KBM-7 (cell line): Measurements from ENCODE around the gene TOX2.

Experiments
- DNase-seq: peaks from one replicate; pipeline ENCODE4 v3.0.0-alpha.2; 2015
- in situ Hi-C: fragments of 300-500 bp; cut with MboI; formaldehyde crosslinking; loops from 2 replicates; pipeline ENCODE4 v1.14.3; 2020; ENCODE audit warnings: low sequenced_read_pairs, low pct_unique_long_range_greater_than_20kb, mixed read lengths

TOX2 gene

DNA sequence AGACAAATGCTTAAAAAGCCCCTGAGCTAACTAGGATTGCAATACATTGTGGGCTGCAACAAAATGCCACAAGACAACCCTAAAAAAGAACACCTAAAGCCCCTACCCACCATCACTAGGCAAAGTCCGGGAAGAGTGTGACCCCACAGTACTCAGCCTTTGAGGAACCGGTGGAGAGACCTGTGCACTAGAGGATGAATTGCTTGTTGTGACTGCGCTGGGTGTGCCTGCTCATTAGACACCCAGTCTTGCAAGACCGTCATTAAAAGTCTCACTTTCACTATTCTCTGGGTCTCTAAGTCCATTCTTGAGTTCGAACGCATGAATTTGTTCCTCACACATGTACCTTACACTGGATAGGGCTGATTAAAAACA is 183.6 kb downstream of the TOX2 start:
- in situ Hi-C loops = loop anchor here (25.0 kb wide), 1 partner anchor 561 kb away; no protein-coding TSS in a partner anchor
- no peak for DNase-seq

DNA sequence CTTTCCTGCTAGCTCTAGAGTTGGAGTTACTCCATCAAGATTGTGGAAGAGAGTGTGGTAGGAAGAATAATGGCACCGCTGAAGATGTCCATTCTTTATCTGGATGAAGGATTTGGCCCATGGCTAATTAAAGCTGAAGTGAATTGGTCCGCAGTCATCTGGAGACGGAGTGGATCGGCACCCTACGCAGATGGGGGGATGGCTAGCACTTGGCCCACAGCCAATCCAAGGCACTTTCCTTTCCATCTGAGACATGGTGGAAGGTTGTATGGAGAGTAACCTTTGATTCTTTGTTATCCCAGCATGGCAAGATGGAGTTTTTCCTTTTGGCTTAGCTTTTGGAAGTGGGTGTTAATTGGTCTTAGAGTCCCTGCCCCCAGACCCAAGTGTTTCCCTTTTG is 184.0 kb downstream of the TOX2 start:
- DNase-seq = no peak
- in situ Hi-C loops = loop anchor here (25.0 kb wide), 1 partner anchor 561 kb away; no protein-coding TSS in a partner anchor

DNA sequence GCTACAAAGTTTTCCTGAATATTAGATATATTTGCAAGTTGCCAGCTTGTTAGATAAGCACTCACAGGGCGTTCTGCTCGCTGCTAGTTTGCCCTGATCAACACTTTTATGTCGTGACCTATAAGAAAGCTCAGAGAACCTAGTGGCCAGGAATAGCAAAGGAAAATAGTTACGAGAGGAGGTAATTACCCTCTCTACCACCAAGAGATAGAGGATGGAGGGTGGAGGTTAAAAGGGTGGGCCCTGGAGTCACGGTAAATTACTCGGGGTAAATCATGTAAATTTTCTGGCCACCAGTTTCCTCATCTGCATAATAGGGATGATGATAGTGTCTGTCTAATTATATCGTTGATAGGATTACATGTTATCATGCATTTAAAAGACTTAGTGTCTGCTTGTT is 185.2 kb downstream of the TOX2 start:
- in situ Hi-C loops = loop anchor here (25.0 kb wide), 1 partner anchor 563 kb away; no protein-coding TSS in a partner anchor
- no peak for DNase-seq

DNA sequence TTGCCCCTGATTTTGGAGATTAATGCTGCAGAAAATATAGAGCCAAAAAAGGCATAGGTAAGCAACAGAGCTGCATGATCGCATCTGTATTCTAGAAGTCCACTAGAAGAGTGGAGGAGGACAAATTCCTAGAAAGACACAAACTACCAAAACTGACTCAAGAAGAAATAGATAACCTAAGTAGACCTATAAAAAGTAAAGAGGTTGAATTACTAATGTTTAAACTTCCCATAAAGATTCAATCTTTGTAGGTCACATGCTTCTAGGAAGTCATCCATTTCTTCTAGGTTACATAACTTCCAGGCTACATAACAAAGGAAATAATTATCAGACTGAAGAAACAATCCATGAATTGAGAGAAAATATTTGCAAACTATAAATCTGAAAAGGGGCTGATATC is 187.9 kb downstream of the TOX2 start:
- DNase-seq = no peak
- in situ Hi-C loops = no loop called here

DNA sequence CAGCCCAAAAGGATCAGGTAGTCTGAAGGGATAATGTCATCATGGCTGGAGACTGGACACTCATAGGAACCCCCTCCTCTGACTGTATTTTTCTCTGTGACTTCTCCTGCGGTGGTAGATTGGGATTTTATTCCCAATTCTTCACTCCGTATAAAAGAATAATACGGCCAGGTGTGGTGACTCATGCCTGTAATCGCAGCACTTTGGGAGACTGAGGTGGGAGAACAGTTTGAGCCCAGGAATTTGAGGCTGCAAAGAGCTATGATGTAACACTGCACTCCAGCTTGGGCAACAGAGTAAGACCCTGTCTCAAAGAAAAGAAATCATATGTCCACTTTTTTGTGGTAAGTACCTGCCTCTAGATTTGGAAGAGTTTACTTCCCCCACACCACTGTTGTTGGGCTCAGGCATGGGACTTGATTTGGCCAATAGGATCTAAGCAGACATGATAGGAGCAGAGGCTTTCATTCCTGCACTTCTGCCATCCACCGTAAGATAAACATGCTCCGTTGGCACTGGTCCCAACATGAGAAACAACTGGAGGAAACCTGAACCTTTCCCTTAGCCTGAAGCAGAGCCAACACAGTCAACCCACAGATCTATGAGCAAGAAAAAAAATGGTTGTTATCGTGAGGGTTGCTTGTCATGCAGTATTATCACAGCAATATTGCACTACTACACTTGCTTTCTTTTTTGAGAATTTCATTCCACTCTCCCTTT is 190.3 kb downstream of the TOX2 start:
- no peak for DNase-seq
- in situ Hi-C loops = no loop called here

DNA sequence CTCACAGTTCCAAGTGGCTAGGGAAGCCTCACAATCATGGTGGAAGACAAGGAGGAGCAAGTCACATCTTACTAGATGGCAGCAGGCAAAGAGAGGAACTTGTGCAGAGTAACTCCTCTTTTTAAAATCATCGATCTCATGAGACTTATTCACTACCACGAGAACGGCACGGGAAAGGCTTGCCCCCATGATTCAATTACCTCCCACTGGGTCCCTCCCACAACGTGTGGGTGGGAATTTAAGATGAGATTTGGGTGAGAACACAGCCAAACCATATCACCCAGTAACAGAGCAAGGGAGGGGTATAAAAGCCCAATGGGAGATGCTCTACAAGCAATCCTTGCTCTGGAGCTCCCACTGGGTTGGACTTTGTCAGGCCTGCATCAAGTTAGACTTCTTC is 192.0 kb downstream of the TOX2 start:
- no peak for DNase-seq
- in situ Hi-C loops = no loop called here

DNA sequence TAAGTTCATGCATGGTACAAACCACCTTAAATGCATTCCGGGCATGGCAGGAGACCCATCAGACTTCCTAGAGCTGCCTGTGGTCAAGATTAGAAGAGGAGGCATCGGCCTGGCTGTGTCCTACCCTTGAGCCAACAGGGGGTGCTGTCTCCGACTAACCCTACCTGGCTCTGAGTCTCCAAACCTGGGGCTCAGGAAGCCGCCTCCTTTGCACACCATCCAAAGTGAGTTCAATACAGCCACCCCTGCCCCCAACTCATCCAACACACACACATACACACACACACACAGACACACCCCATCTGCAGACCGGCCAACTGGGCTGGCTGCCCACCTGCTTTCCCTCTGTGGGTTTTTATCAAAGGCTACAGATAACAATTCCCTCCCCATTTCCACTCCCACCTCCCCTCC is 195.3 kb downstream of the TOX2 start:
- DNase-seq = no peak
- in situ Hi-C loops = no loop called here

DNA sequence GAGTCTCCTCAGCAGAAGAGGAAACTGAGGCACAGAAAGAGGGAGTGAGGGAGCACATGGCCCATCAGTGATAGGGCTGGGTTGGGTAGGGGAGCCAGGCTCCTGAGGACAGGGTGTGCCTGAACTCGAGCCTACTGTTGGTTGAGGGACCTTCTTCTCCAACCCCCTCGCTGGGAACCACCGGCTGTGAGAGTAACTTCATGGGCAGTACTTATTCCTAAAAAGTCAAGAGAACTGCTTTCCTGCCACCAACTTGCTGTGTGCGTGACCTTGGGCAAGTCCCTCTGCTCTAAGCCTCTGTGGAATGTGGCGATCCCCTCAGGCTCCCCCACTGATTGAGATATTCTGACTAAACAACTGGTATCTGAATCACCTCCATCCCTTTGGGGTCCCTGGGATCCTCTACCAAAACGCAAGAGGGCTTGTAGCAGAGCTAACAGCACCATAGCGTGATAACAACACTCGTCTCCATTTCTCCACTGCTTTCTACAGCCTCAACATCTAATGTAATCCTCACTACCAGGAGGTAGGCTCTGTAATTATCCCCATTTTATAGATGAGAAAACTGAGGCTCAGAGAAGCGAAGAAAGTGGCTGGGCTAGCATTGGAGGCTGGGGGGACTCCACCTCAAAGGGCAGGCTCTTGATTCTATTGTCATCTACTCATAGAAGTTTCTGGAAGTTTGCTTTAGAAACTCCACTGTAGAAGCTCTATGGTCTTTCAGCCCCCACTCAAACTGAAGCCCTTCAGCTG is 196.3 kb downstream of the TOX2 start:
- DNase-seq = no peak

DNA sequence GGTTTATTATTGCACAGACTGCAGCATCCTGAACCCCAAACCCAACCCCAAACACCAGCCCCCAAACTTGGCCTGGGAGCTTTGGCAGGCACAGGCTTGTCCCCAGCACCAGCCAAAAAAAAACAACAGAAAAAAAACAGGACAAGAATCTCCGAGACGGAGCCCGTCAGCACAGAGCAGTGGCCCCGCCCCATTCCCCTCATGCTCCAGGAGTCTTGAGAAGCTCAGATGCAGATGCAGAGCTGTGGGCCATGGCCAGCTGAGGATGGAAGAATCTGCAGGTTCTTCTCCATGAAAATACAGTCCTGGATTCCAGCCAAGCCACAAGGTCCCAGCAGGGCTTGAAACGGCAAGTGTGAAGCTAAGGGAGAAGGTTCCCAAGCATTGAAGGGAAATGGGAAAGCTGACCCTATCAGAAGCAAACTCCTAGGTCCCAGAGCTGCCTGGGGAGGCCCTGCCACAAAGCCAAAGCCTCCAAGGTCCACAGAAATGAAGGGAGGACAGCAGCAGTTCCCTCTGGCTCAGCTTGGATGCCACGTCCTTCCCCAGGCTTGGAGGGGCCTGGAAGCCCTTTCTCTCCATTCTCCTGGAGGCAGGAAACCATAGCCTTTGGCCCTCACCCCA is 197.2 kb downstream of the TOX2 start:
- in situ Hi-C loops = no loop called here
- no peak for DNase-seq

More for the DNA sequence above, 196.3 kb downstream of the TOX2 start:
- in situ Hi-C loops = no loop called here

DNA sequence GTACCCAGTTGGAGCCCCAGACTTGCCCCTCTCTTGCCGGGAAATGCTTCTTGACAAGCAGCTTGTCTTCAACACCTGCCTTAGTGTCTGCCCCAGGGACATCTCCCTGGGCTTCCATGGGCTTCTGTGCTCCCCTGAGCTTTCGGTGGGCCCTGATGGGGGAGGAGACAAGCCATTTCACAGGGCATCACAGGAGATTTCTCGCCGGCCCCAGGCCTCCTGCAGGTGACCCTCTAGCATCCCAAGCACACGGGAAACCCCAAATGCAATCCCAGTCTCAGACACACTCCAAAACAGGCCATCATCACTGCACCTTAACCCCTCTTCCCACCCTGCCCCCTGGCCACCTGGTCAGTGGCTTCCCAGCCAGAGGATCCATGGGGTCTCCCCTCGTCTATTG is 197.8 kb downstream of the TOX2 start:
- in situ Hi-C loops = no loop called here
- DNase-seq = no peak

DNA sequence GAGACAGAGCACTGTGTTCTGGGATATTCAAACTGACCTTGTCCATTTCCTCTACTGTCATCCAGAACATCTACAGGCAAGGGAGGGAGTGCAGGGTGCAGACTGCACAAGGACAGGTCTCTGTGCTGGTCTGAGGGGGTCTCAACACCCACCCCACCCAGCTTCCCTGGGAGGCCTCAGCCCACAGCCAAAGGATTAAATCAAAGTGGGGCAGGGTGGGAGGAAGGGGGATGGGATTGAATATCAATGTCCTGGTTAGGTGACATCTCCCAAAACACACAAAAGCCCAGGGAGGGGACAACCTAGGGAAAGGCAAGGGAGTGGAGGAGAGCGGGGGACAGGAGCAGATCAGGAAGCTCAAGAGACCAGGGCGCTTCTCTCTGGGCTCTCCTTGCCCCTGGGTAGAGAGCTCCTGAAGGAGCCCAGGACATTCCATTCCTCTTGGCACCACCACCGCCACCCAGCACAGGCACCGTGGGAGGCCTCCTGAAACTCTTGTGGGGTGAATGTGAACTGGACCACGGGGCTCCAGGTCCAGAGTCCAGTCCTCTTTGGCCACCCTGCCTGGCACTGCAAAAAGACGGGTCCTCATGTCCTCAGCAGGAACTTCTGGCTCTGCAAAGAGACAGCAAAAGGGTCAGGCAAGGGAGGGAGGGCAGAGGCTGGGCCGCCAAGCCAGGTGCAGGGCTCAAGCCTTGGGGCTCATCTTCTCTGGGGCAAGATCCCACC is 198.4 kb downstream of the TOX2 start:
- DNase-seq = no peak
- in situ Hi-C loops = no loop called here

DNA sequence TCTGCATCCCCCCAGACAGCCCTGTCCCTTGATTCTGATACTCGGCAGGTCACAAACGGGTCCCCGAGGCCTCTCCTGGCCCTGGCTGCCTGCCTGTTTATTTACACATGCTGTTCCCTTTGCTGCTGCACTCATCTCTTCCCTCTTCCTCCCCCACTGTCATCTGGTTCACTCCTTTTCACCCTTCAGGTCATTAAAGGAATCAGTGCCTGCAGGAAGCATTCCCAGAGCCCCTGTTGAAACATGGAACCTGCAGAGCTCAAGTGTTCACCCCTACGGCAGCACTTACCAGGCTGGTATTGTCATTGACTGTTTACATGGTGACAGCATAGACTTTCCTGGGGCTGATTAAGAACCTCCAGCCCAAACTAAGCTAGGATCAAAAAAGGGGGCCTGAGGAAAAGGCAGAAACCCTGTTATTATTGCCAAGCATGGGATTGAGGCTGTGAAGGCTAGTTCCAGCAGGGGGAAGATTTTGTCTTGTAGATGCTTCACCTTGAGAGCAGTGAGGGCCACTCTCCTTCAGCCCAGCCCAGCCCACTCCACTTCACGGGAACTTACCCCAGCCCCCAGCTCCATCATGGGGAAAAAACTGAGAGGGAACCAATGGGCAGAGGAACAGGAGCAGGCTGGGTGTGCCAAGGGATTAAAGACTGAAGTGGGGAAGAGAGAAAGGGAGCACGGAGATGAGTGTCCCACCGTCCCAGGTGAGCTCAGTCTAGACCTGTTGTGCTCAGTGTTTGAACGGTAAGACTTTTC is 199.1 kb downstream of the TOX2 start:
- in situ Hi-C loops = no loop called here
- no peak for DNase-seq

DNA sequence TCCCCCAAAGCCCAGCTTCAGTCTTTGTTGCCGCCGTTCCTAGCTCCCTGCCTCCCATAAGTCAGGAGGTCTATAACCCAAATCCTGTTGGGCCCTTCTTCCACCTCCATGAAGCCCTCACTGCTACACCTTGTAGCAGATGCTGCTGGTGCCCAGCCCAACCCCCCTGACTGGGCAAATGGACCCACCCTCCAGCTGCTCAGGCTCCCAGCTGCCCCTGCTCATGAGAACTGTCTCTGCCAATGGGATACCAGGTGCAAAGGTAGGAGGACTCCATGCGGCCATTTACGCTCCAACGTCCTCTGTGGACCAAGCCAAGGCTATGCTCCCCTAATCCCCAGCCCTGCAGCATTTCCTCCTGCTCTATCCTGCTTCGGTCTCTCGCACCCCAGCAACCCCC is 200.5 kb downstream of the TOX2 start:
- in situ Hi-C loops = no loop called here
- DNase-seq = no peak

DNA sequence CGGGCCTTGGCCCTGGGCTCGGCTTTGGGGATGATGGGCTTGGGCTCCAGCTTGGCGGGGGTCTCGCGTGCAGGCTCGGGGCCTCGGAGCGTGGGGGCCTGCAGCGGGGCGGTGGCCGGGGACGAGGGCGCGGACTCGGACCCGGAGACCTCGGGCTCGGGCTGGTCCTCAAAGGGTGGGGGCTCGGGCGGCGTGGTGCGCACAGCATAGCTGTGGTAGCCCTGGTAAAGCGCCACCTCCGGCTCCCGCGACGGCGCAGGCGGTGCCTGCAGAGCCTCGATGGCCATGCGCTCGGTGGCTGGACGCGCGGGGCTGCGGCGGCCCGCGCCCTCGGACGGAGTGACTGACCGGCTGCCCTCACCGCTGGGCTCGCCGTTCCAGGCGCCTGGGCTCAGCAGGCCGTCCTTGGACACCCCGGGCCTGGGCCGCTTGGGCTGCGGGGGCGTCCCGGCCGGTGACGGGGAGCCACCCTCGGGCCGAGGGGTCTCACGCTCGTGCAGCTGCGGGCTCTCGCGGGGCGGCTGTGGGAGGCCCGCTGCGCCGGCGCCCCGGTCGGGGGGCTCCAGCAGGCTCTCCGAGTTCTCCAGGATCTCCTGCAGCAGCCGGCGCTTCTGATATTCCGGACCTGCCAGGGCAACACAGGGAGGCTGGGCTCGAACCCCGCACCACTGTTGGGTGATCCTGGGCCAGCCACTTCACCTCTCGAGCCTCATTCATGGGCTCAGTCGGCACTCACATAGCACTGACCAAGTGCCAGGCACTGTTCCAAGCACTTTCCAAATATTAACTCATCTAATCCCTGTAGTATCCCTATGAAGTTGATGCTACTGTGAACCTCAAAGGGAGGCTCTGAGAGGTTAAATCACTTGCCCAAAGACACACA is 201.4 kb downstream of the TOX2 start:
- DNase-seq = no peak
- in situ Hi-C loops = no loop called here

DNA sequence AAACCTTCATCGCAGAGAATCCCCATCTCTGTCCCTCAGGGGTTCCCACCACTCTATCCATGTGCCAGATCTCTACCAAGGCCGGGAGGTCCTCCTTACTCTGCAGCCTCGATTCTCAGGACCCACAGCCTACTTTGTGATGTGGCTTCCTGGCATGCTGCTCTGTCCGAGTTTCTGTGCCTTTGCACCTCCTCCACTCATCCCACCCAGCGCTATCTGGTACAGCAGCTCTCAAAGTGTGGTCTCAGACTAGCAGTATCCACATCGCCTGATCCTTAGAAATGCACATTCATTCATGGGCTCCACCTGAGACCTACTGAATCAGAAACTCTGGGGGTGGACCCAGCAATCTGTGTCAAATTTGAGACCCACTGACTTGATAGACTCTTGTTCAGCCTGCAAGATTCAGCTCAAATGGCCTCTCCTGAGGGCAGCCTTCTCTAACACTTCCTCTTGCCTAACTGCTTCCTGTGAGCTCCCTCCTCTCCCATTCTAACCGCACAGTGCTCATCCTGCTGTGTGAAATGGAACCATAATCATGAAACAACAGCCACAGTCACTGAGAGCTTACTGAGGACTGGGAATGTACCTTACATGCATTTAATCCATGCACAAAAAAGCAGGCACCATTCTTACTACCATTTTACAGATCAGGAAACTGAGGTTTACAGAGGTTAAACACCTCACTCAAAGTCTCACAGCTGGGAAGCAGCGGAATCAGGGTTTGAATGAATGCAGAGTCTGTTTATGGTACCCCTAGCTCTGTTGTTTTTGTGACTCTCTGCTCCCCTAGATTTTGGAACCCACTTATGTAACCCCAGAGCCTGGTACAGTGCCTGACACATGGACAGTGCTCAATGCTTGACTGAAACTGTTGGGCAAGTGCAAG is 202.9 kb downstream of the TOX2 start:
- no peak for DNase-seq
- in situ Hi-C loops = no loop called here

DNA sequence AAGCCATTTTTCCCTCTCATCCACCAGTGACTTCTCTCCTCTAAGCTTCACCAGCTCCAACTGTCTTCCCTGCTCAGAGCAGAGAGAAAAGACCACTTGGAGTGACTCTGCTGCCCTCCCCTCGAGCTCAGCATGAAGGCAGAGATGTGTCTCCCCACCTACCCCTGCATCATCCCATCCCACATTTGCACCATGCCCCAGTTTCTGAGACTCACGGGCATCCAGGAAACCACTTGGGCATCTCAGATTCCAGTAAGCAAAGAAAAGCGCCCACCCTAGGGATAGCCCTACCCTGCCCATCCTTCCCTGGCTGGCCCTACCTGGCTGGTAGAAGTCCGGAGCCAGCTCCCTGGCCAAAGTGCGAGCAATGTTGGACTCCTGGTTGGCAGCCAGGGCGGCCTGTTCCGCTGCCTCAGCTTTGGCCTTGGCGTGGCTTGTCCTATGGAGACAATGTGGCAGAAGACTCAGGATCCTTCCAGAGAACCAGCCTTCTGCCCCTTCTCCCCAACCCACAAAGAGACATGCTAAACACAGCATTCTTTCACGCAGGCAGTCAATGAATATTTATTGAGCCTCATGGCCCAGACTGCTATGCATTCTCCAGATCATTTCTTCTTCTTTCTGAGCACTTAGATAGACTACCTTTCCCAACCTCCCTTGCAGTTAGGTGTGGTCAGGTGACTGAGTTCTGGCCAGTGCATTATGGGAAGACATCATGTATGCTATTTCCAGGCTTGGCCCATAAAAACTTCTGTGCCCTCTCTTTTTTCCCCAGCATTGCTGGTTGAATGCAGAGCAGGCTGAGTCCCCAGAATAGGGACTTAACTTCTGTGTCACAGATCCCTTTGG is 203.8 kb downstream of the TOX2 start:
- DNase-seq = no peak
- in situ Hi-C loops = no loop called here
